Activated CD4-positive, alpha-beta T cell treated with anti-CD3 and anti-CD28 coated beads, Interleukin-2, amount 50 U/mL, for 1 hour (primary cell): ENCODE data around the gene FOXD4L4.
"Not testable (repeated sequence)": the region's sequence is repeated elsewhere in the genome, so short reads cannot be mapped to it uniquely, and the experiment has no call there.

Source experiments
- DNase-seq: peaks from one replicate; pipeline ENCODE4 v3.0.0-alpha.2; 2020

The FOXD4L4 gene

GRCh38 chr9:65737096-65737564 lies at the start of gene FOXD4L4:
FOXD4L4 (plus strand) TSS chr9:65737146; CDS start chr9:65737146, 0 bp downstream.
- DNase-seq: not testable (repeated sequence)

GRCh38 chr9:65703550-65703949 lies 33.4 kb upstream of the FOXD4L4 start:
- not testable (repeated sequence) for DNase-seq

- DNase-seq: not testable (repeated sequence)
Measured at GRCh38 chr9:65714445-65714844, 22.5 kb upstream of the FOXD4L4 start.

- DNase-seq: not testable (repeated sequence)
Measured at GRCh38 chr9:65738133-65738532, 1.2 kb downstream of the FOXD4L4 start.
